Neural cell (in vitro differentiated cells): ENCODE results near the gene TGFBR3L. TPM values are rescaled to one million over a fixed set of nuclear protein-coding genes. Genes with fewer than 3 reads are reported as not detected.

Experiments
- H2AFZ ChIP-seq: fragments of 200-600, 300-800 bp; sonication (generic), shearing (Covaris generic); 2 replicates; pipeline ENCODE4 v1.6.0; 2014; ENCODE audit warnings: low read depth, mild to moderate bottlenecking, antibody characterized with exemption, low read length, moderate library complexity
- H3F3A ChIP-seq: fragments of 200-600 bp; shearing (Covaris generic); 2 replicates; pipeline ENCODE4 v1.6.1; 2016; ENCODE audit warnings: mild to moderate bottlenecking, moderate library complexity, mixed read lengths, antibody characterized with exemption, low read length; ENCODE audit not compliant: insufficient read depth, poor library complexity, severe bottlenecking
- H3K27ac ChIP-seq: fragments of 200-600, 300-800 bp; sonication (generic), shearing (Covaris generic); 2 replicates; pipeline ENCODE4 v1.5.1; 2014; ENCODE audit warnings: mild to moderate bottlenecking, low read length, moderate library complexity
- H3K27me3 ChIP-seq: fragments of 300-800, 200-600 bp; sonication (generic), shearing (Covaris generic); 2 replicates; pipeline ENCODE4 v1.6.0; 2014; ENCODE audit warnings: mild to moderate bottlenecking, low read depth, low read length, moderate library complexity; ENCODE audit not compliant: insufficient read depth
- H3K36me3 ChIP-seq: fragments of 300-800, 200-600 bp; sonication (generic), shearing (Covaris generic); 2 replicates; pipeline ENCODE4 v1.5.1; 2014; ENCODE audit warnings: mild to moderate bottlenecking, antibody characterized with exemption, low read length, moderate library complexity; ENCODE audit not compliant: insufficient read depth
- H3K4me2 ChIP-seq: fragments of 300-800, 200-600 bp; sonication (generic), shearing (Covaris generic); 2 replicates; pipeline ENCODE4 v1.6.0; 2014; ENCODE audit warnings: mild to moderate bottlenecking, low read length
- H3K4me3 ChIP-seq: fragments of 300-800, 200-600 bp; sonication (generic), shearing (Covaris generic); 2 replicates; pipeline ENCODE4 v1.5.1; 2014; ENCODE audit warnings: mild to moderate bottlenecking, low read length, moderate library complexity
- H3K79me2 ChIP-seq: fragments of 200-600 bp; shearing (Covaris generic); replicated peaks from 2 replicates; pipeline ENCODE4 v1.6.0; 2014; ENCODE audit warnings: mild to moderate bottlenecking, low read length, moderate library complexity; ENCODE audit not compliant: insufficient read depth
- H3K9ac ChIP-seq: fragments of 300-800, 200-600 bp; sonication (generic), shearing (Covaris generic); 2 replicates; pipeline ENCODE4 v1.6.1; 2016; ENCODE audit warnings: mild to moderate bottlenecking, low read length, mixed read lengths
- H3K9me2 ChIP-seq: fragments of 200-600 bp; shearing (Covaris generic); 2 replicates; pipeline ENCODE4 v1.6.1; 2016; ENCODE audit warnings: mild to moderate bottlenecking, low read length, mixed read lengths; ENCODE audit not compliant: insufficient read depth
- H3K9me3 ChIP-seq: fragments of 200-600, 300-800 bp; sonication (generic), shearing (Covaris generic); 2 replicates; pipeline ENCODE4 v1.6.1; 2016; ENCODE audit warnings: mild to moderate bottlenecking, mixed run types, low read length, moderate library complexity, mixed read lengths
- H4K20me1 ChIP-seq: fragments of 200-600 bp; shearing (Covaris generic); 2 replicates; pipeline ENCODE4 v1.6.1; 2016; ENCODE audit warnings: mild to moderate bottlenecking, mixed run types; ENCODE audit not compliant: insufficient read depth
- EP300 ChIP-seq: fragments of 450-650 bp; conservative IDR thresholded peaks from 2 replicates; pipeline ENCODE4 v1.6.1; 2014; ENCODE audit warnings: antibody characterized with exemption, mild to moderate bottlenecking, moderate library complexity; ENCODE audit not compliant: poor library complexity, severe bottlenecking
- EZH2 ChIP-seq: fragments of 200-600, 300-800 bp; shearing (Covaris generic), sonication (generic); IDR thresholded peaks from 2 replicates; pipeline ENCODE4 v1.6.1; 2014; ENCODE audit warnings: antibody characterized with exemption, low read length, borderline replicate concordance, mild to moderate bottlenecking; ENCODE audit not compliant: insufficient read depth, poor library complexity, severe bottlenecking
- MXI1 ChIP-seq: fragments of 450-650 bp; conservative IDR thresholded peaks from 2 replicates; pipeline ENCODE4 v1.6.1; 2014; ENCODE audit warnings: antibody characterized with exemption, mild to moderate bottlenecking; ENCODE audit not compliant: poor library complexity, severe bottlenecking
- POLR2AphosphoS5 ChIP-seq: IDR thresholded peaks from 2 replicates; pipeline ENCODE4 v1.6.1; 2012
- RAD21 ChIP-seq: fragments of 450-650 bp; conservative IDR thresholded peaks from 2 replicates; pipeline ENCODE4 v1.6.1; 2014; ENCODE audit warnings: antibody characterized with exemption, mild to moderate bottlenecking, moderate library complexity
- SMC3 ChIP-seq: fragments of 450-650 bp; conservative IDR thresholded peaks from 2 replicates; pipeline ENCODE4 v1.6.1; 2014; ENCODE audit warnings: antibody characterized with exemption, mild to moderate bottlenecking, moderate library complexity; ENCODE audit not compliant: poor library complexity
- TAF1 ChIP-seq: IDR thresholded peaks from 2 replicates; pipeline ENCODE4 v1.6.1; 2012; ENCODE audit warnings: low read depth
- polyA plus RNA-seq: library from polyadenylated mRNA; depleted of rRNA; stranded (reverse); fragments of >200 nt; gene quantifications from 2 replicates; pipeline ENCODE4 v1.2.3, GENCODE V29; 2014
- TF ChIP-seq, protein P1 (sequence below): fragments of 450-650 bp; IDR thresholded peaks from 2 replicates; pipeline ENCODE4 v1.5.1; 2014; ENCODE audit warnings: antibody characterized with exemption, mild to moderate bottlenecking, moderate library complexity; ENCODE audit not compliant: poor library complexity, severe bottlenecking

Gene TGFBR3L
- polyA plus RNA-seq, 1 donor from 2014 or later = not detected

DNA sequence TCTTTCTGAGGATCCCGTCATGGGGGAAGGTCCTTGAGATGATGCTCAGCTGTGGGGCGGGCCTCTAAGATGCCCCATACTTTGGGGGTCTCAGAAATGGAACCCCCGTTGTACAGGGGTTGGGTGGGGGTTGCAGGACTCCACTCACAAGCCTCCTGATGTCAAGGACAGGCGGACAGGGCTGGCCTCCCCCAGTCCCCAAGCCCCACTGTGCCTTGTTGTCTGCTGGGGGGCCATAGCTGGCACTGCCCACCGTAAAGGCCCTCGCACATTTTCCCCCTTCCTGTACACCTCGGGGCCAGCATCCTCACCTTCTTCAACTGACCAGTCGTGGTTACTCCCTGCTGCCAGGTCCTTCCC, 8.2 kb downstream of the TGFBR3L start:
- H3K36me3 ChIP-seq = no peaks in the 10 kb centered on the region
- H4K20me1 ChIP-seq = peaks cover 10% of the 10 kb centered on the region
- H3K9me3 ChIP-seq = no peaks in the 10 kb centered on the region
- TF ChIP-seq POLR2AphosphoS5 = no peak
- TF ChIP-seq EZH2 = no peak
- TF ChIP-seq EP300 = no peak
- TF ChIP-seq MXI1 = no peak
- H3K4me3 ChIP-seq = no peak overlapping the region
- H3K9ac ChIP-seq = no peak overlapping the region
- H3K79me2 ChIP-seq = peaks cover 14% of the 10 kb centered on the region
- H3F3A ChIP-seq = no peaks in the 10 kb centered on the region
- peaks cover 10% of the 10 kb centered on the region for H3K27me3 ChIP-seq
- H3K9me2 ChIP-seq = no peaks in the 10 kb centered on the region
- H3K27ac ChIP-seq = no peak overlapping the region
- no peak overlapping the region for H3K4me2 ChIP-seq
- H2AFZ ChIP-seq = no peak overlapping the region

DNA sequence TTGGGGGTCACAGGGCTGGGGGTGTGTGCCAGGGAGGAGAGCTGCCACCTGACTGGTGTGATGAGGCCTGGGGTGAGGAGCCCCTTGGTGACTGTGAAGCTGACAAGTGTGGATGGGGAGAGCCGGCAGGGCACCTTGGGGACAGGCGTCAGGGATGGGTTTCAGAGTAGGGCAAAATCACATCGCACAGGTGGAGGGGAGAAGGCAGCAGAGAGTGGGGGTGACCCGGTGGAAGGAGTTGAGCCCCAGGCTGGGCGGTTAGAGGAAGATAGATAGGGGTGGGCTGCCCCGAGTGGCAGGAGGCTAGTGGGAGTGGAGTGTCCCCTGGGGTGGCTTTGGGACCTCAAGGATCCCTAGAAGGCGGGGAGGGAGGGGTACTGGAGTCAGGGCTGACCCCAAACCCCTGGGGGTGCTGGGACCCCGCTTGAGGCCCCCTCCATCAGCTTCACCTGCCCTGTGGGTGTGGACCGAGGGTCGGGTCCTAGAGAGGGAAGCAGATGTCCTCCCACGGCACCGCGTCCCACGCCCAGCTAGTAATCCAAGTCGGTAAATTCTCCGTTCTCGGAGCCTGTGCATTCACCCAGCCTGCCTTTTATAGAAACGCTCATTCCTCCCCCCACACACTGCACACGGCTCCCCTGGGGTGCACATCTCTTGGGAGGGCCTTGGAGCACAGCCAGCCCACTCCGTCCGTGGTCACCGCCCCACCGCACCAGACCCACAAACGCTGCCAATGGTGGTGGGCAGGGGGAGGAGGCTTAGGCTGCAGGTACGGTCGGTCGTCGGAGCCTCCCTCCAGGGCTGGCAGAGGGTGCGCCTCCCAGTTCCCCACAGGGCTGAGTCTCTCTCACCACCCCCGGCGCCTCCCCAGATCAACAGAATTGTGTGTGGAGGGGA, 8.9 kb downstream of the TGFBR3L start:
- Histone ChIP-seq H3K36me3 (no peaks in the 10 kb centered on the region), H3K79me2 (peaks cover 14% of the 10 kb centered on the region), H3K4me3 (peak overlapping the region; percentile 70), H3K9me3 (no peaks in the 10 kb centered on the region), H3K27ac (no peak overlapping the region), H3K27me3 (peaks cover 3% of the 10 kb centered on the region), H2AFZ (no peak overlapping the region), H3K9me2 (no peaks in the 10 kb centered on the region), H3F3A (no peaks in the 10 kb centered on the region), H3K9ac (no peak overlapping the region), H3K4me2 (no peak overlapping the region), H4K20me1 (peaks cover 10% of the 10 kb centered on the region)
- TF ChIP-seq MXI1 (no peak), POLR2AphosphoS5 (no peak)

DNA sequence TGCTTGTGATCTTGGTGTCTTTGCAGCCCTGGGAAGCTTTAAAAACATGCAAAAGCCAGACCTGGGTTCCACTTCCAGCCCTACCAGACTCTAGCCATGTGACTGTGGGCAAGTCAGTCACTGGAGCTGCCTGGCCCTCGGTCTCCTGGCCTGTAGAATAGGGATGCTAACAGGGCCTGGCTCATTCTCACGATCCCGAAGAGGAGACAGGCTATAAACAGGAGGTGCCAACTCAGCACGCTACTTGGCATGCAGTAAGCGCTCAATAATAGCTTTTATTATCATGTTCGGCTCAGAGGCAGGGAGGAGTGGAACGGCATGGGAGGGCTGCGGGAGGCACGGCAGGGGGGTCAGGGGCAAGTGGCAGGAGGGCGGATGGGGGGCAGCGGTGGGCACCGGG, 9.6 kb downstream of the TGFBR3L start:
- Histone ChIP-seq H3K9me3 (no peaks in the 10 kb centered on the region), H3K27ac (no peak overlapping the region), H3K4me3 (peak overlapping the region; percentile 70), H2AFZ (no peak overlapping the region), H3K9ac (peak overlapping the region; percentile 89), H4K20me1 (peaks cover 10% of the 10 kb centered on the region), H3K9me2 (no peaks in the 10 kb centered on the region), H3K27me3 (no peaks in the 10 kb centered on the region), H3F3A (no peaks in the 10 kb centered on the region), H3K4me2 (no peak overlapping the region), H3K36me3 (no peaks in the 10 kb centered on the region), H3K79me2 (peaks cover 14% of the 10 kb centered on the region)
- no peak for TF ChIP-seq EZH2
- TF ChIP-seq, protein P1, sequence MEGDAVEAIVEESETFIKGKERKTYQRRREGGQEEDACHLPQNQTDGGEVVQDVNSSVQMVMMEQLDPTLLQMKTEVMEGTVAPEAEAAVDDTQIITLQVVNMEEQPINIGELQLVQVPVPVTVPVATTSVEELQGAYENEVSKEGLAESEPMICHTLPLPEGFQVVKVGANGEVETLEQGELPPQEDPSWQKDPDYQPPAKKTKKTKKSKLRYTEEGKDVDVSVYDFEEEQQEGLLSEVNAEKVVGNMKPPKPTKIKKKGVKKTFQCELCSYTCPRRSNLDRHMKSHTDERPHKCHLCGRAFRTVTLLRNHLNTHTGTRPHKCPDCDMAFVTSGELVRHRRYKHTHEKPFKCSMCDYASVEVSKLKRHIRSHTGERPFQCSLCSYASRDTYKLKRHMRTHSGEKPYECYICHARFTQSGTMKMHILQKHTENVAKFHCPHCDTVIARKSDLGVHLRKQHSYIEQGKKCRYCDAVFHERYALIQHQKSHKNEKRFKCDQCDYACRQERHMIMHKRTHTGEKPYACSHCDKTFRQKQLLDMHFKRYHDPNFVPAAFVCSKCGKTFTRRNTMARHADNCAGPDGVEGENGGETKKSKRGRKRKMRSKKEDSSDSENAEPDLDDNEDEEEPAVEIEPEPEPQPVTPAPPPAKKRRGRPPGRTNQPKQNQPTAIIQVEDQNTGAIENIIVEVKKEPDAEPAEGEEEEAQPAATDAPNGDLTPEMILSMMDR = no peak
- TF ChIP-seq EP300 = no peak

DNA sequence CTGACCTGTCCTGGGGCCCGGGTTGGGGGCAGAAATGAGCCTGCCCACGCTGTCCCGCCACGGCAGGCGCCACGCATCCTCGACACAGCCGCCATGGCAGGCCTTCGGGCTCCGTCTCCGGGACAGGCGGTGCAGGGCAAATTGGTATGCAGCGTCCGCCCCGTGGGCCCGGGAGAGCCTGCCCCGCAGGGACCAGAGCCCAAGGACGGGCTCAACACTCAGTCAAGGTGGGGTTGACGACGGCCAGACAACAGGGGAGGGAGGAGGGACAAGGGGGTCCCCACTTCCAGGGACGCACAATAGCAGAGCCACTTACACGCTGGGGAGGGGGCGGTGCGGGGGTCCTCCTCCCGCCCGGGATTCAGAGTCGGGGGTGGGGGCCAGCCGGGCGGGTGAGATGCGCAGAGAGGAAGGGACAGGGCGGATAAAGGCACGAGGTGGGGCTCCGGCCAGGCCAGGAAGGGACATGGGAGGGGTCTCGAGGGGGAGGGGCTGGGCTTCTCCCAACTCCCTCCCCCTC, 10.1 kb downstream of the TGFBR3L start:
- peak overlapping the region; percentile 89 for H3K9ac ChIP-seq
- peaks cover 10% of the 10 kb centered on the region for H4K20me1 ChIP-seq
- peaks cover 14% of the 10 kb centered on the region for H3K79me2 ChIP-seq
- peak overlapping the region; percentile 48 for H3K4me2 ChIP-seq
- H3F3A ChIP-seq = no peaks in the 10 kb centered on the region
- no peaks in the 10 kb centered on the region for H3K9me3 ChIP-seq
- H3K36me3 ChIP-seq = no peaks in the 10 kb centered on the region
- peak overlapping the region; percentile 70 for H3K4me3 ChIP-seq
- H3K27ac ChIP-seq = peak overlapping the region; percentile 65
- H2AFZ ChIP-seq = no peak overlapping the region
- H3K27me3 ChIP-seq = no peaks in the 10 kb centered on the region
- no peaks in the 10 kb centered on the region for H3K9me2 ChIP-seq
- TF ChIP-seq MXI1 (no peak), RAD21 (no peak), SMC3 (no peak), POLR2AphosphoS5 (no peak), TAF1 (no peak), EZH2 (no peak), EP300 (no peak)
- TF ChIP-seq, protein P1 = no peak
